Activated CD4-positive, alpha-beta T cell treated with anti-CD3 and anti-CD28 coated beads, Interleukin-2, amount 50 U/mL, for 1 hour (primary cell): ENCODE results near the gene CCR3.

Source experiments
- DNase-seq: peaks from one replicate; pipeline ENCODE4 v3.0.0-alpha.2; 2020

The CCR3 gene

DNA sequence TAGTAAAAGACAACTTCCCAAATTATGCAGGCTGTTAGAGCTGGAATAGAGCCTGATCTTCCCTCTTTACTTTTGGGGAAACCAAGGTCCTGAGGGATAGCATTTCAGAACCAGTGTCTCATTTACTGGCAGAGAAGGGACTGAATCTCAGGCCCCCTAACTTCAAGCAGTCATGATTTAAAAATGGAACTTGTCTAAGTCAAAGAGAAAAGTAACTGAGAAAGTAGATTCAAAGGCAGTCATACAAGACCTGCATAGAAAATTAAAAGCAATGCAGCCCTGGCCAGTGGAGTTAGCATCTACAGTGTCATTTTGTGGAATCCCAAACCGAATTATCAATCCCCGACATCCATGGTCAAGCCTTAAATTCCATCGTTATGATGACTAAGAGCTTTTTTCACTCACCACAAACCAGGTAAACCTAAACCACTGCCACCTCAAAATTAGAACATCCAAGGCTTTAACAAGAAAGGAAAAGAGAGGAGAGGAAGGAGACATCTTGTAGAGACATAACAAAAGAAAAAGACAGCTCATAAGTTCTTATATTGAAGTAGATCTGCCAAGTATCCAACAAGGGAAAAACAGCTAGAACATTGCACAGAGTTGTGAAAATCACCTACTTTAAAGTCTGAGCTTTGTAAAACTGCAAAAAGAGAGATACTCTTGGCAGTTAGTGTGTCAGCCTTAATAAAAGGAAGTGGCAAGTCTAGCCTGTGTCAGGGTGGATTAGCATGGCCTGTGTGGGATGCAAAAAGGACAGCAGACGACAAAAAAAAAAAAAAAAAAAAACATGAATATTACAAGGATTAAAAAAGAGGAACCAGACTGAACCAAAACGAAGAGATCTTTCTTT, 57.6 kb downstream of the CCR3 start:
- DNase-seq, result no peak

GRCh38 chr3:46300461-46300789, 58.2 kb downstream of the CCR3 start:
- no peak for DNase-seq

DNA sequence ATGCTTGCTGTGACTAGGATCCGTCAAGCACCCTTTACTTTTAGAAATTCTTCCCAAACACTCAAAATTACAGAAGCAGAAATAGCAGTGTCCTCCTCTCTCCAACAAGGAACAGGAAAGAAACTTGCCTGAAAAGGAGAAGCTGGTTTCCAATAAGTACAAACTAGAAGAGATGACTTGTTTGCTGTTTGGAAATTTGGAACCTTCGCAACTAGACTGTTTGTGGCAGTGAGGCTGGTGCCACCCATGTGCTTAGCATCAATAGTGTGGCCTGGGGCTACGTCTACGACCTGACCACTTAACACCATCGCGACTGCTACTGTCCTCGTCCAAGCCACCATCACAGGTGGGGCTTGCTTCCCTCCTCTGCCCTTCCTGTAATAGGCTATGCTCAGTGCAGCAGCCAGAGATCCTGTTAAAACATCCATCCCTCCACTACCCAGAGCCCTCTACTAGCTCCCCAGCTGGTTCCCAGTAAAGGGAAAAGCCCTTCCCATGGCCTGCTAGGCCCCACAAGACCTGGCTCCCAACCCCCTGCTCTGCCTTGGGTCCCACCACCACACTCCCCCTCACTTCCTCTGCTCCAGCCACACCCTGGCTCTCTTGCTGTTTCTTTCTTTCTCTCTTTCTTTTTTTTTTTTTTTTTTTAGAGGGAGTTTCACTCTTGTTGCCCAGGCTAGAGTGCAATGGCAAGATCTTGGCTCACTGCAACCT, 59.0 kb downstream of the CCR3 start:
- DNase-seq, result no peak

- DNase-seq, result no peak
Observed at GRCh38 chr3:46303240-46303639, 61.0 kb downstream of the CCR3 start.

DNA sequence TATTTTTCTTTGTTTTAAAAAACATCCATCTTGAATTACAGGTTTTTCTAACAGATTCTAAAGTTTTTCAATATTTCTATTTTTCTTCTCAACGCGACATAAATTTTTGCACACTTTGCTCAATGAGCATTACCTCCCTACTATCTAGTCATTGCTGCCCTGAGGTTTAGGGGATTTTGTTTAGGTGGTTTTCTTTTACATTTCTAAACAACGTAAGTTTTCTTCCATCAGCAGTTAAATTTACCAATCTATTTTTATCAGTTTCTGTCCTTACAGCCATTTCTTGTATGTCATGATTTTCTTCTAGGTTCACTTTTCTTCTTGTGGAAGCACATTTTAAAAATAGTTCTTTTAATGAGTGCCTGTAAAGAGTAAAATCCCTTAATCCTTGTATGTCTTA, 62.5 kb downstream of the CCR3 start:
- no peak for DNase-seq

- DNase-seq, result no peak
Observed at GRCh38 chr3:46312991-46313390, 70.7 kb downstream of the CCR3 start.

DNA sequence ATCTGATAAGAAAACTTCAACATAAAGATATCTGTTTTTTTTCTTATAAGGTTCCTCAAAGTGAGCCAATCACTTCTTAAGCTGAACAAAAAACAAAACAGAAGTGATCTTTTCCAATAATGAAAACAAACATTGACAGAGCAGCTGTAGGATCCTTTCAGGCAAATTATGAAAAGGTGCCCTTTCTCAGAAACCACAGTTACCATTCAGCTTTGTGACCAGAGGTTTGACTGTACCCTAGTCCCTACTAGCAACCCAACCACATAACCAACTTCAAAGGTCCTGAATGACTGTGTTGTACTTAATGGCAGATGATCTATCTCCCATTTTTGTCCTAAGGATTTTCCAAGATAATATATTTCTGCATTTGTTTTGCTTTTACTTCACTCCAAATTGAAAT, 72.3 kb downstream of the CCR3 start:
- no peak for DNase-seq

DNA sequence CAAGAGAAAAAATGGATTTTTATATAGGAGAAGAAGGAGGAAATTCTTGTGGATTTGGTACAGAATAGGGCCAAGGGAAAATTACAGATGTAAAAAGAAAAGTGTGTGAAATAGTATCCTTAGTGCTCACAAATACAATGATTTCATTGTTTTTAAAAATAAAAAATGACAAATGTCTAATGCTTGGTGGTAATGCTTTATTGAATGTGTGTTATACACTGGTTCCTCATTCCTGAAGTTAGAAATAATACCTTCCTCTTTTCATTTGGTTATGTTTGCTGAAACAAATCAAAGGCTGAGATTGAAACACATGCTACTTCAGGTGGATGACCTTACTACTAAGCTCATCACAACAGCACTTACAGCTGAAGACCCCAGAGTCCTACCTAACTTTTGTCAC, 73.9 kb downstream of the CCR3 start:
- DNase-seq, result no peak
